Hypothalamus (tissue), 51 donors: Measurements from ENCODE around the gene CEP164.

Experiments
- DNase-seq, 51 donors: peaks; one replicate each; lab custom pipeline; 2025; lab: John Stamatoyannopoulos, UW

CEP164 gene

GRCh38 chr11:117327567-117328374 lies at the start of gene CEP164:
Gene CEP164 (plus strand): TSS chr11:117327854. CDS start chr11:117338587, 10,733 bp downstream.
- DNase-seq = peak; percentile 62 to 98 (median 92)

GRCh38 chr11:117278347-117278746 lies 49.3 kb upstream of the CEP164 start:
- DNase-seq = no peak

- DNase-seq = no peak
These were observed 47.8 kb upstream of the CEP164 start for GRCh38 chr11:117279711-117280376.

GRCh38 chr11:117281159-117281558 lies 46.5 kb upstream of the CEP164 start:
- DNase-seq = peak in 2 of 51 donors; percentile 43 to 55

- DNase-seq = no peak
These were observed 45.8 kb upstream of the CEP164 start for GRCh38 chr11:117281869-117282268.

GRCh38 chr11:117282956-117283355 lies 44.7 kb upstream of the CEP164 start:
- no peak for DNase-seq

GRCh38 chr11:117284053-117284452 lies 43.6 kb upstream of the CEP164 start:
- DNase-seq = no peak

GRCh38 chr11:117286588-117286987 lies 41.1 kb upstream of the CEP164 start:
- no peak for DNase-seq

- no peak for DNase-seq
These were observed 40.0 kb upstream of the CEP164 start for GRCh38 chr11:117287668-117288067.

- no peak for DNase-seq
These were observed 37.9 kb upstream of the CEP164 start for GRCh38 chr11:117289795-117290194.

- no peak for DNase-seq
These were observed 36.8 kb upstream of the CEP164 start, which contains the start of gene BACE1-AS for GRCh38 chr11:117290809-117291396. Gene BACE1-AS (plus strand): TSS chr11:117291346.

- no peak for DNase-seq
These were observed 35.0 kb upstream of the CEP164 start for GRCh38 chr11:117292616-117293015.

- peak in 35 of 51 donors; percentile 18 to 87 (median 63) for DNase-seq
These were observed 32.1 kb upstream of the CEP164 start for GRCh38 chr11:117295438-117296137.

- DNase-seq = no peak
These were observed 30.8 kb upstream of the CEP164 start for GRCh38 chr11:117296881-117297280.

GRCh38 chr11:117298195-117298594 lies 29.5 kb upstream of the CEP164 start:
- DNase-seq = no peak

- no peak for DNase-seq
These were observed 28.0 kb upstream of the CEP164 start for GRCh38 chr11:117299351-117300282.

- DNase-seq = peak in 27 of 51 donors; percentile 10 to 72 (median 28)
These were observed 27.4 kb upstream of the CEP164 start for GRCh38 chr11:117300283-117300663.

GRCh38 chr11:117300773-117301172 lies 26.9 kb upstream of the CEP164 start:
- DNase-seq = no peak

- DNase-seq = no peak
These were observed 25.4 kb upstream of the CEP164 start for GRCh38 chr11:117302228-117302627.

- no peak for DNase-seq
These were observed 24.6 kb upstream of the CEP164 start for GRCh38 chr11:117303101-117303500.
